ENCODE measurements around the gene TAS2R30.

Gene TAS2R30

DNA sequence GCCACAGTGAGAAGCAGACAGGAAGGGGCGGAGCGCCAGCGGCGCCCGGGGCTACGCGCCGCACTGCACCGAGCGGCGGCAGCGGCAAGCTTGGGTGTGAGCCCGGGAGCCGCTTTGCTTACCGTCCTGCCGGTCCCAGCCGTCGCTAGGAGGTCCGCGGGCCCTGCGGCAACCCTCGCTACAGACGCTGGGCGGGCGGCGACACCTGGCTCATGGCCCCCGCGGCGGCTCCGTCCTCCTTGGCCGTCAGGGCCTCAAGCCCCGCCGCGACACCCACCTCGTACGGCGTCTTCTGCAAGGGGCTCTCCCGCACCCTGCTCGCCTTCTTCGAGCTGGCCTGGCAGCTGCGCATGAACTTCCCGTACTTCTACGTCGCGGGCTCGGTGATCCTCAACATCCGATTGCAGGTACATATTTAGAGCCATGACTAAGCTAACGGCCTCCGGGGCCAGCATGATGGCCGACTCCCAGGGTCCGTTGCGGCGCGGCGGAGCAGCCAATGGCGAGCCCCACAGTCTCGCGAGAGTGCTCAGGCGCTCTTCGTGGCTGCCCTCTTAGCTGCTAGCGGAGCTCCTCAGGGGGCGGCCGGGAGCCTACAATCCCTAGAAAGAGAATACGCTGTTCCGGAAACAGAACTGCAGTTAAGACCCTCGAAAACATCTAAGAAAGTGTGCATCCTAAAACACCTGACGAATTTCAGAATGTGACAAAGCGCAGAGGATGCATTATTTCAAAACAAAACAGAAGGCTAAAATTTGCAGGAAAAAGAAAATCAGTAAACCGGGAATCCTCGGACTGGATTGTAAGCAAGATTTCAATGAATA, 36.9 kb upstream of the TAS2R30 start, which contains the start of gene SMIM10L1:
Gene SMIM10L1, plus strand, starts transcription at position 50 of the 824 bp plus-strand sequence. Its CDS starts 163 bp downstream, at position 213.
- ChIA-PET POLR2A (interaction anchor here (0.6 to 2.5 kb wide), 23 partner anchors 9 to 558 kb away, joined by 3 to 17 read pairs (median 4); partner anchors contain the start of genes MAGOHB and TAS2R42), CTCF (interaction anchor here (0.6 kb wide), 1 partner anchor 785 kb away, joined by 3 read pairs; no protein-coding TSS in a partner anchor)

GRCh38 chr12:11170810-11171144, 36.3 kb upstream of the TAS2R30 start:
- TF ChIP-seq ZNF384 (IDR thresholded peaks at IDR 0.05) (no peak), ELF4 (IDR thresholded peaks at IDR 0.05) (no peak), FOXM1 (IDR thresholded peaks at IDR 0.05; ENCODE audit: borderline replicate concordance) (no peak), NFRKB (IDR thresholded peaks at IDR 0.05) (no peak), FOXK2 (IDR thresholded peaks at IDR 0.05) (no peak), HDGF (IDR thresholded peaks at IDR 0.05; ENCODE audit: borderline replicate concordance) (no peak), CTBP1 (IDR thresholded peaks at IDR 0.05; ENCODE audit: borderline replicate concordance) (no peak), ARNT (IDR thresholded peaks at IDR 0.05) (no peak), L3MBTL2 (conservative IDR thresholded peaks at IDR 0.05) (no peak), TARDBP (IDR thresholded peaks at IDR 0.05) (no peak), SP1 (IDR thresholded peaks at IDR 0.05) (no peak), BHLHE40 (IDR thresholded peaks at IDR 0.05; ENCODE audit: borderline replicate concordance) (no peak), SUZ12 (IDR thresholded peaks at IDR 0.05) (no peak), PKNOX1 (IDR thresholded peaks at IDR 0.05) (no peak), FOXA1 (IDR thresholded peaks at IDR 0.05) (no peak), LEF1 (IDR thresholded peaks at IDR 0.05; ENCODE audit: borderline replicate concordance) (no peak)
- ChIA-PET CTCF (no interaction called here), POLR2A (interaction anchor here (0.6 to 2.5 kb wide), 18 partner anchors 8 to 496 kb away, joined by 3 to 17 read pairs (median 4); partner anchors contain the start of gene TAS2R42)
- no peak for DNase-seq (ENCODE audit: extremely low spot score)

More for the DNA sequence above, 36.9 kb upstream of the TAS2R30 start, which contains the start of gene SMIM10L1:
- peak; percentile 88 for DNase-seq (ENCODE audit: extremely low spot score)
- TF ChIP-seq NFRKB (IDR thresholded peaks at IDR 0.05) (peak; percentile 60; the same call in 1 of the 2 replicates), L3MBTL2 (conservative IDR thresholded peaks at IDR 0.05) (peak; percentile 92), ELF4 (IDR thresholded peaks at IDR 0.05) (0 out of 2 replicates have a peak, but pooled peaks have one; percentile 9), LEF1 (IDR thresholded peaks at IDR 0.05; ENCODE audit: borderline replicate concordance) (no peak)

GRCh38 chr12:11166300-11166699, 31.9 kb upstream of the TAS2R30 start:
- ChIA-PET CTCF (interaction anchor here (0.5 kb wide), 1 partner anchor 245 kb away, joined by 3 read pairs; no protein-coding TSS in a partner anchor), POLR2A (no interaction called here)
- TF ChIP-seq HDGF (IDR thresholded peaks at IDR 0.05; ENCODE audit: borderline replicate concordance), result no peak
- no peak for TF ChIP-seq LEF1 (IDR thresholded peaks at IDR 0.05; ENCODE audit: borderline replicate concordance)
- no peak for TF ChIP-seq L3MBTL2 (conservative IDR thresholded peaks at IDR 0.05)
- TF ChIP-seq SUZ12 (IDR thresholded peaks at IDR 0.05), result no peak
- no peak for TF ChIP-seq TARDBP (IDR thresholded peaks at IDR 0.05)
- no peak for TF ChIP-seq SP1 (IDR thresholded peaks at IDR 0.05)
- no peak for TF ChIP-seq FOXA1 (IDR thresholded peaks at IDR 0.05)
- TF ChIP-seq PKNOX1 (IDR thresholded peaks at IDR 0.05), result no peak
- no peak for TF ChIP-seq CTBP1 (IDR thresholded peaks at IDR 0.05; ENCODE audit: borderline replicate concordance)
- no peak for TF ChIP-seq ARNT (IDR thresholded peaks at IDR 0.05)
- no peak for TF ChIP-seq FOXM1 (IDR thresholded peaks at IDR 0.05; ENCODE audit: borderline replicate concordance)
- TF ChIP-seq NFRKB (IDR thresholded peaks at IDR 0.05), result no peak
- TF ChIP-seq BHLHE40 (IDR thresholded peaks at IDR 0.05; ENCODE audit: borderline replicate concordance), result no peak
- no peak for TF ChIP-seq ZNF384 (IDR thresholded peaks at IDR 0.05)
- no peak for TF ChIP-seq FOXK2 (IDR thresholded peaks at IDR 0.05)
- no peak for TF ChIP-seq ELF4 (IDR thresholded peaks at IDR 0.05)
- DNase-seq (ENCODE audit: extremely low spot score), result no peak

- TF ChIP-seq TARDBP (IDR thresholded peaks at IDR 0.05) (no peak), ELF4 (IDR thresholded peaks at IDR 0.05) (no peak), CTBP1 (IDR thresholded peaks at IDR 0.05; ENCODE audit: borderline replicate concordance) (no peak), FOXM1 (IDR thresholded peaks at IDR 0.05; ENCODE audit: borderline replicate concordance) (no peak), ZNF384 (IDR thresholded peaks at IDR 0.05) (no peak), BHLHE40 (IDR thresholded peaks at IDR 0.05; ENCODE audit: borderline replicate concordance) (no peak)
- no peak for DNase-seq (ENCODE audit: extremely low spot score)
- ChIA-PET CTCF (no interaction called here), POLR2A (no interaction called here)
Observed at GRCh38 chr12:11164384-11164783, 29.9 kb upstream of the TAS2R30 start.

GRCh38 chr12:11162502-11162901, 28.1 kb upstream of the TAS2R30 start:
- CTCF ChIA-PET, result no interaction called here
- TF ChIP-seq PKNOX1 (IDR thresholded peaks at IDR 0.05), result no peak
- TF ChIP-seq SUZ12 (IDR thresholded peaks at IDR 0.05), result no peak
- no peak for TF ChIP-seq FOXA1 (IDR thresholded peaks at IDR 0.05)
- TF ChIP-seq TARDBP (IDR thresholded peaks at IDR 0.05), result no peak
- TF ChIP-seq NFRKB (IDR thresholded peaks at IDR 0.05), result no peak
- TF ChIP-seq HDGF (IDR thresholded peaks at IDR 0.05; ENCODE audit: borderline replicate concordance), result no peak
- TF ChIP-seq FOXM1 (IDR thresholded peaks at IDR 0.05; ENCODE audit: borderline replicate concordance), result no peak
- no peak for TF ChIP-seq SP1 (IDR thresholded peaks at IDR 0.05)
- TF ChIP-seq CTBP1 (IDR thresholded peaks at IDR 0.05; ENCODE audit: borderline replicate concordance), result no peak
- no peak for TF ChIP-seq ELF4 (IDR thresholded peaks at IDR 0.05)
- no peak for TF ChIP-seq ARNT (IDR thresholded peaks at IDR 0.05)
- no peak for TF ChIP-seq BHLHE40 (IDR thresholded peaks at IDR 0.05; ENCODE audit: borderline replicate concordance)
- TF ChIP-seq L3MBTL2 (conservative IDR thresholded peaks at IDR 0.05), result no peak
- POLR2A ChIA-PET, result interaction anchor here (2.0 kb wide), 1 partner anchor 9 kb away, joined by 13 read pairs; the partner anchor contains the start of gene SMIM10L1
- peak; percentile 12 for DNase-seq (ENCODE audit: extremely low spot score)

All from HEK293T (cell line).